ENCODE data around the gene SCO2. TPM values are rescaled to one million over a fixed set of nuclear protein-coding genes. Genes with fewer than 3 reads are reported as not detected.

The SCO2 gene
- total and polyA plus RNA-seq, 2 of the 13 experiments (the other 11 are each of a cell fraction or from before 2014, with no cell fraction given), result 0.32 to 3.7 TPM

GRCh38 chr22:50485221-50486131 is 39.9 kb downstream of the SCO2 start (continued):
- TF ChIP-seq PBX3 (CRISPR knock-in tag; IDR thresholded peaks at IDR 0.05; ENCODE audit: borderline replicate concordance) (no peak), SUZ12 (IDR thresholded peaks at IDR 0.05; ENCODE audit: low read depth, low read length) (no peak), FIP1L1 (IDR thresholded peaks at IDR 0.05; ENCODE audit: borderline replicate concordance, insufficient read depth, low read depth, low read length) (no peak), ZSCAN21 (CRISPR knock-in tag; IDR thresholded peaks at IDR 0.05; ENCODE audit: borderline replicate concordance) (0 out of 2 replicates have a peak, but pooled peaks have one; percentile 50), ZNF800 (CRISPR knock-in tag; IDR thresholded peaks at IDR 0.05) (no peak), MIER3 (CRISPR knock-in tag; IDR thresholded peaks at IDR 0.05; ENCODE audit: borderline replicate concordance) (peak; percentile 24; the same call in 1 of the 2 replicates), GRHL1 (CRISPR knock-in tag; conservative IDR thresholded peaks at IDR 0.05) (no peak), PHF21A (CRISPR knock-in tag; IDR thresholded peaks at IDR 0.05) (peak; percentile 45; the same call in 1 of the 2 replicates), SETDB1 (CRISPR knock-in tag; IDR thresholded peaks at IDR 0.05; ENCODE audit: borderline replicate concordance) (no peak; the same call in 1 of the 2 replicates), RARG (CRISPR knock-in tag; IDR thresholded peaks at IDR 0.05; ENCODE audit: low read depth) (no peak), REPIN1 (CRISPR knock-in tag; IDR thresholded peaks at IDR 0.05; ENCODE audit: borderline replicate concordance, low read depth) (peak; percentile 57; the same call in 1 of the 2 replicates), ZNF180 (CRISPR knock-in tag; IDR thresholded peaks at IDR 0.05; ENCODE audit: borderline replicate concordance, low read depth) (no peak), ZNF205 (CRISPR knock-in tag; IDR thresholded peaks at IDR 0.05) (no peak), ZNF572 (CRISPR knock-in tag; IDR thresholded peaks at IDR 0.05) (no peak), NFRKB (IDR thresholded peaks at IDR 0.05) (no peak), CENPT (CRISPR knock-in tag; IDR thresholded peaks at IDR 0.05; ENCODE audit: low read depth) (no peak), ZNF710 (CRISPR knock-in tag; IDR thresholded peaks at IDR 0.05; ENCODE audit: borderline replicate concordance) (no peak), MED13 (CRISPR knock-in tag; IDR thresholded peaks at IDR 0.05) (no peak), ZNF616 (CRISPR knock-in tag; IDR thresholded peaks at IDR 0.05; ENCODE audit: low read depth) (no peak), IKZF4 (CRISPR knock-in tag; IDR thresholded peaks at IDR 0.05; ENCODE audit: borderline replicate concordance, low read depth, not compliant biosample characterization) (no peak), ZNF430 (CRISPR knock-in tag; IDR thresholded peaks at IDR 0.05) (peak; percentile 60; the same call in 1 of the 2 replicates)

Measured in HepG2 (cell line).